NCI-H446 (cell line): ENCODE data around the gene EXOC6B.
A peak's percentile ranks its signal among the peaks of the same experiment; 100 is the strongest.

Experiments used
- DNase-seq, 2 experiments: peaks; one replicate each; lab custom pipeline; 2025; lab: John Stamatoyannopoulos, UW

Gene EXOC6B

DNA sequence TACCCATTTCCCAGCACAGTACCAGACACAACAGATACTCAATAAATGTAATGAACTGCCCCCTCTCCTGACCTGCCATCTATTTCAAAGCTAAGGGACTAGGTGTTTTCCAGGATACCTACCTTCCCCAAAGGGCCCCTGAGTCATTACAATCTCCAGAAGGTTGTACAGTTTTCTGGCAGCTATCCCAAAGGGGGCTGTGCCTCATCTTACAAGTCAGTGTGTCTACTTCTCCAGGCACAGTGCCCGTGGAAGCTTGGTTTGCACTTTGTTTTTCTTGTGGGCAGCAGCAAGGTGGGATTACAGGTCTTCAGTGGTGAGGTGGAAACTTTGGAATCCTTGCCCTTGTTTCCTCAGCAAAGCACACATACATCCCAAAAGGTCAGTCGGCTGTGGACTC lies 615.4 kb downstream of the EXOC6B start:
- no peak for DNase-seq

DNA sequence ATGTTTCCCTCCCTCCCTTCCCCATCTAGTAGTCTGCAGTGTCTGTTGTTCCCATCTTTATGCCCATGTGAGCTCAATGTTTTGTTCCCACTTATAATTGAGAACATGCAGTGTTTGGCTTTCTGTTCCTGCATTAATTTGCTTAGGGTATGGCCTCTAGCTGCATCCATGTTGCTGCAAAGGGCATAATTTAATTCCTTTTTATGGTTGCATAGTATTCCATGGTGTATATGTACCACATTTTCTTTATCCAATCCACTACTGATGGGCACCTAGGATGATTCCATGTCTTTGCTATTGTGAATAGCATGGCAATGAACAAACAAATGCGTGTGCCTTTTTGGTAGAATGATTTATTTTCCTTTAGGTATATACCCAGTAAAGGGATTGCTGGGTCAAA lies 617.6 kb downstream of the EXOC6B start:
- no peak for DNase-seq

DNA sequence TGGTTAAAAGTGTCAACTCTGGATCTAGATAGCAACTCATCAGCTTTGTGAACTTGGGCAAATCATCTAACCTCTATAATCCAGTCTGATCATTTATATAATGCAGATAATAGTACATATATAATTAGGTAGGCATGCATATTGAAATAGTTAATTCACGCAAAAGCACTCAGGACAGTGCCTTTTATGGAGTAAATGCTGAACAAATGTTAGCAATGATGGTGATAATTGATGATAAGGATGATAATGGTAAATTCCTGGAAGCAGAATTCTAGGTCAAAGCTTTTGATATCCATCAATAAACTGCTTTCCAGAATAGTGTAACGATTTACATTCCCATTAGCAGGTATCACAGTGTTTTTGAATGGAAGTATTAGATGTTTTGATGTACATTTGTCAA lies 618.5 kb downstream of the EXOC6B start:
- DNase-seq, result no peak

DNA sequence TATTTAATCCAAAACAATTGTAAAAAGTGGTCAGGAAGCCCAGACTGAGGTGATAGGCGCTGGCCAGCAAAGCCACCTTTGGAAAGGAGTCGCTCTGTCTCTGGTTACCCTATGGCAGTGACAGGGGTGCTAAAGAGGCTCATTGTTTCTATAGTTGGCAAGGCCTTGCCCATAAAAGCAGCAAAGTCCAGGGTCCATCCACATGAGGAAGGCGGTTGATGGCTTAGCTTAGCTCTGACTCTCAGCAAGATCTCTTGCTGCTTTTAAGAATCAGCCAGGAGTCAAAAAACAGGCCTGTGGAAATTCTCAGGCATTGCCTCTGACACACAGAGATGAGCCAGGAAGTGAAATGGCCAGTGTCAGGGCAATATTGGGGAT lies 620.3 kb downstream of the EXOC6B start:
- no peak for DNase-seq

DNA sequence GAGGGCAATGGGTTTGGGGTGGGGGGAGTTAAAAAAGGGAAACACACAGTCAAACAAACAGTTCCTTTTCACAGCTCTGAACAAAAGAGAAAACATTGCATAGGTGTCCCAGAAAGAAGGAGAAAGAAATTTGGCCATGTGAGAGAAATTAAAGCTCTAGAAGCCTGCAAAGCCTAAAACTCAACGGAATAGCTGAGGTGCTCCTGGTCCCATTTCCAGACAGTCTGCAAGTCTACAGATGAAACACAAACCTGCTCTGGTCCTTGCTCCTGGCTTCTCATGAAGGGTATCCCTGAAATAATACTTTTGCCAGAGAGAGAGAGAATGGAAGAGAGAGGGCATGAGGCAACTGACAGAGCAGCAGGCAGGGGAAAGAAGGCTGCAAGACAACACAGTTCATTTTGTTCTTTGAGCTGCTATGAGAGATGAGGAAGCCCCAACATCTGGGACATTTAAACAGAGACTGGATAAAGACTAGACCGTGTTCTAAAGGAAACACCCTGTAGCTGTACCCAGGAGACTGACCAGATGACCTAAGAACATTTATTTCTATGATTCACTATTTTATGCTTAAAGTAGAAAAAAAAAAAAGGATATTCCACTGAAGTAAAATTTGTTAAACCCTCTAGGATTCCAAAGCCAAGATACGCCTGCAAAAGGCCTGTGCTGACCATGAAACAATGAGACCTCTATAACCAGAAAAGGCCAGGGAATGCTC lies 620.9 kb downstream of the EXOC6B start:
- DNase-seq, result no peak

DNA sequence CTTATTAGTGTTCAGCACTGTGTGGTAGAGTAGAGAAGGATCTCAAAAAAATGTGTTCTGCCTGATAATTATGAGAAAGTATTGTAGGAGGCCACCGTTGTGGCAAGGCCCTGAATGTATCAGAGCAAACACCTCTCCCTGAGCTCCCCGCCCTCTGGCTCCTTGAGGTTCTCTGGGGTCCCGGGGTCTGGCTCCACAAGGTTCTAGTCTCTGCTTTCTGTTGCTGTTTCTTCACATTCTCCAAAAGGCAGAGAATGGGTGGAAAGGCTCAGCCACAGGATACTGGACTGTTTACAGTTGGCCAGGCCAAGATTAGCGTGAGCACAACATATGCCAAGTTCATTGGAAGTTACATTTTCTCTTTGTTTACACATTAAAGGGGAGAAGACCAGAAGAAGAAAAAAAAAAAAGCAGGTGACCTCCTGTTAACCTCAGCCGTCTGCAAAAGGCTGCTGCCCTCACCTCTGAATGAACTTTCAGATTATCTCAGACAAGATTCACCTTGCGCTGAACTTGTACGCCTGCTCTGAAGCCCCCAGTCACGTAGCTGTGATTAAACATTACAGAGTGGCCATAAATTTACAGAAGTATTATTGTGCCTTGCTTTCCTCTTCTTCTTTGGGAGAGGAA lies 621.6 kb downstream of the EXOC6B start:
- DNase-seq, result no peak

DNA sequence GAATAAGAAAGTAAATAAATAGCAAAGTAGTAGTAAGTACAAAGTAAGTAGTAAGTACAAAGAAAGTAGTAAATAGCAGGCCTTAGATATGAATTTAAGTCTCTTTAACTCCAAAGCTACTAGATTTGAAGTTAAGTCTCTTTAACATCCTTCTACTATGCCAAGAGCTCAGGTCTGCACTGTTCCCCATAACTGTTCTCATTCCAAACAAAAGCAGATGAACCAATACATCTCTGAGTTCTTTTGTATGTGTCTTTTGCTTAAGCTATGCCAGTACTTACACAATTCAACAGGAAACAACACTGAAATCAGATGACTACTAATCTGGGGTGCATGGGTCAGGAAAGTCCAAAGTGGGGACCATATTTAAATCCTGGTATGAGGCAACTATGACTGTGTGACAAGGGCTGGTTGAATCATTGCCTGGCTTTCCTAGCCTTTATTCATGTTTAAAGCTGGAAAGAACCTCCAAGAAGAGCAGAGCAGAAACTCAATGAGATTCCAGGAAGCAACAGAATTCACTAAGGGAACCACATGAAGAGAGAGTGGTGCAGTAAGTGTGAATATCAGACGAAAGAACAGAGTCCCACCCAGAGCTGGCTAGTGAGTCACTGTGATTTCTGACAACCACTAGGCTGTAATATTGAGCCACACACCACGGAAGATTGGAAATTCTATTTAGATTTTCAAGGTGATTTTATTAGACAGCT lies 627.1 kb downstream of the EXOC6B start:
- no peak for DNase-seq

DNA sequence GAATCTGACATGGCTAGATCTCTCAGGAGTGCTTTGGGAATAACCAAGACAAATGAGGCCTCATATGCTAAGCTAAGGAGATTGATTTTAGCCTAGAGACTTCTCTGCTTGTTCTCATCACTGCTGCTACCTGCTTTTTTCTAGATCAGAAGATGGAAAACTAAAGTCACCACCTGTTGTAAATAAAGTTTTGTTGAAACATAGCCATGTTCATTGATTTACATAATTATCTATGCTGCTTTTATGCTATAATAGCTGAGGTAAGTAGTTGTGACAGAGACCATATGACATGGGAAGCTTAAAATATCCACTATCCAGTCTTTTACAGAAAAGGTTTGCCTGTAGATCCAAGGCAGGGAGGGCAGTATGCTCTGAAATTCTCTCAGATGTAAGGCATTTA lies 632.1 kb downstream of the EXOC6B start:
- no peak for DNase-seq

DNA sequence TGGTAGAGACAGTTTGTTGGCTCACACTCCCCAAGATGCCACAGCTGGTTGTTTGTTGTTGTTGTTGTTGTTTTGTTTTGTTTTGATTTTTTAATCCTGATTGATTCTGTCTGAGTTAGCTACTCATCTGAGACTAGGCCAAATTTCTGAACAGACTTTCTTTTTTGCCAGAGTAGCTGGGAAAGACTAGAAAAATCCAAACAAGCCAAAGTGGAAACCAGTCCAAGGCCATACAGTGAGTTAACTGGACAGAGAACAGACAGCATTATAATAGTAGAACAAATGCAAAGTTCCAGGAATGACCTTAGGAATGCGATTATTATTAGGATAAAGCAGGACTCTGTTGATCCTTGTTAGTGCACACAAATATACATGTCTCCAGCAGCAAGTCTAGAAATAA lies 634.4 kb downstream of the EXOC6B start:
- no peak for DNase-seq

DNA sequence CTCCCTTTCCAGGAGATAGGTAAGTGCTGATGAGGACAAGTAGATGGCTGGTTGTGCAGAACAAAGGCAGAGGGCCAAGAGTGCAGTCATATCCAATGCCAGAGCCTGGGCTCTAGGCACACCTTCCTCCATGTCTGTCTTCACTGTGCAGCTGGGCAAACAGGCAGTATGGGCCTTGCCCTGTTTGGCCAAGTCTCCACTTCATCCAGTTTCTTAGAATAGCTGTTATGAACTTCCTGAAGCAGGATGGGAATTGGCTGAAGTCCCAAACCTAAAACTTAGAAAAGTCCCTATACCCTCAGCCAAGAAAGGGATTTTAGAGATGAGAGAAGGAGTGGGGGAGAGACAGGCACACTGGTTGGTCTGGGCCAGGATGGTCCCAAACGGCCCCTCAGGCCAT lies 640.6 kb downstream of the EXOC6B start:
- DNase-seq, result peak in 1 of 2 experiments; percentile 43

DNA sequence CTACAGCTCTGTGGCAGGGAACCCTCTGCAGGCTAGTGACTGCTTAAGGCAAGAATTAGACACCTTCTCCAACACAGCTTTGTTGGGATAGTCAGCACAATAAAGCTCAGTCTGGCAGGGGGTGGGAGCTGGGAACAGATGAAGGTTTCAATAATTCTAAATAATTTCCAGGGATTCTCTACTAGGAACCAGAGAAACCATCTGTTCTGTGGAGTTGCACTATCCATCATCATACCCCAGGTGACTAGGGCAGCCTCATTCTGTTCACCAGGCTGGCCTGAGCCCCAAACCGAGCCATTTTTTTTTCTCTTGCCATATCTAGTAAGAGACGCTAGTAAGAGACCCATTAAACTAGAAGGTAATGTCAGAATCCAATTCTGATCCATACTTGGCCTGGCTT lies 642.4 kb downstream of the EXOC6B start:
- DNase-seq, result peak in 1 of 2 experiments; percentile 51

DNA sequence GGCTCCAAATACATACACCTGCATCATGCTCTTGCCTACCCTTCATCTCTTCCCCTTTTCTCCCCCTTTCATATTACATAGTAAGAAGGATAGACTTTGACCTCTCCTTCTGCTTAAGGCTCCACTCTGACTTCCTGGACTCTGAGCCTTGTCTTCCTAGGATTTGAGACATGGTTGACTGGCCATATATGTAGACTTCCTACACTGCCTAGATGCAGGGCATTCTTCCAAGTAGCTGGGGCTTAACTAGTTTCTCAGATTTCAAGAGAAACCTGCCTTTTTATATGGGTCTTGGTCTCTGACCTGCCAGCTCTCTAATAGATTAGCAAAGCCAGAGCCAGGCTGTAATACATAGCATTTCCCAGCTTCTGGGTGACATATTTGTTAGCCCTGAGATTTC lies 642.8 kb downstream of the EXOC6B start:
- peak in 1 of 2 experiments; percentile 60 for DNase-seq

DNA sequence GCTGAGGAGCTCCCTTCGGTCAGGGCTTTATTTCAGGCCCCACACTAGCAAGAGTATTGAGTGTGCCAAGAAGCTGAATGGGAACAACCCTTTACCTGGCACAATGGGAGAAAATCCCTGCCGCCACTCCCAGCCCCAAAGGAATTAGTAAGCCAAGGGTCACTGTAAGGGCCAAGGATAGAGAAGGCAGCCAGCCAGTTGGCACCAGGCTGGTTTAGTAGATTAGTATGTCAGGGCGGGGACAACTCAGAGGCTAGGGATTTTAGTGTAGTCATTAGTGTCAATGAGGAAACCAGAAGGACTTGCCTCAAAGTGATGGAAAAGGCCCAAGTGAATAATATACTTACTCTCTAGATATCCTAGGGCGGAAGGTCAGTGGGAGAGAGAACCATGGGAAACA lies 643.3 kb downstream of the EXOC6B start:
- DNase-seq, result peak in 1 of 2 experiments; percentile 18

DNA sequence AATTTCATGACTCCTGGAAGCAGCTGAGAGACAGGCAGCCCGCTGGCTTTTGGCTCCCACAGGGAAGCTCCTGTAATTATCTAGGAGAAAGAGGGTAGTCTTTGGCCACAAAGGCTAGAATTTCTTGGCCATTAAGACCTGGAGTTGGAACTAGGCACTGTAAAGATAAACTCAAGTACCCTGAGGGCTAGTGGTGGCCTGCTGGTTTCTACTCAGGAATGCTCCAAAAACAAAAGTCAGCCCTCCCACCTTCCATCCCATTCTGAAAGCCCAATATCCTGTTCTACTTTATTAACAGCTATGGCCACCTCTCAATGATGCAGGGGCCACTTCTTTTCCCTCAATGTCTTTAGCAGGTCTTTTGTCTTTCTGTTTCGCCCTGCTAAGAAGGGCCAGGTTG lies 644.2 kb downstream of the EXOC6B start:
- DNase-seq, result peak in 1 of 2 experiments; percentile 3

DNA sequence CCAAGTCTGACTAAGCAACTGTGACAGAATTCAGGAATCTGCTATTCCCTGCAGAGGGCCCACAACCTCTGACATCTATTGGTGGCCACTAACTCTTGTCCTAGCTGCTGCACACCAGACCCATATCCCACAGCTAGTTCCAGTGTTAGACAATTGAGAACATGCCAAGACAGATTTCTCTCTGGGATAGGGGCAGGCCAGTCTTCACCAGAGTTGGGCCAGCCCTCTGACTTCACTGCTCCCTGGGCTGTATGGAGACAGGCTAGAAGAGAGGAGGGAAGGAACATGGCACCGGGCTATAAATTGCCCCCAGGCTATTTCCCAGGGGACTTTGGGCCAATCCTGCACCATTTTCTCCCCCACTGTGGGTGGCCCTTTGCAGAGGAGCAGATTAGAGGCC lies 645.5 kb downstream of the EXOC6B start:
- no peak for DNase-seq

DNA sequence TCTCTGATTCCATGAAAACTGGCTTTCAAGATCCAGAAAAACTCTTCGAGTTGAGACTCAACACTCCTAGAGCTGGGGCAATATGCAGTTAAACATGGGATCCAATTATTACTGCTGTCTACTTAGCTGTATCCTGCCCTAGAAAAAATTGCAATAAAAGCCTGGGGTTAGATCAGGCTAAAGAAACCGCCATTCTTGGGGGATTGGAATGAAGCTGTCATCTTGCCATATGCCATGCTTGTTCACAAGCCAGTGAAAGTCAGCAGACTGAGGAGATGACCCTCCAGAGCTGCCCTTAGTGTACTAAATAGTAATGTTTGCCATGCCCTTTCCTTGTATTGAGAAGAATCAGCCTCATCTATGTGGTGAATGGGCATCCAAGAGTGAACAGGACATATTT lies 647.3 kb downstream of the EXOC6B start:
- DNase-seq, result no peak

DNA sequence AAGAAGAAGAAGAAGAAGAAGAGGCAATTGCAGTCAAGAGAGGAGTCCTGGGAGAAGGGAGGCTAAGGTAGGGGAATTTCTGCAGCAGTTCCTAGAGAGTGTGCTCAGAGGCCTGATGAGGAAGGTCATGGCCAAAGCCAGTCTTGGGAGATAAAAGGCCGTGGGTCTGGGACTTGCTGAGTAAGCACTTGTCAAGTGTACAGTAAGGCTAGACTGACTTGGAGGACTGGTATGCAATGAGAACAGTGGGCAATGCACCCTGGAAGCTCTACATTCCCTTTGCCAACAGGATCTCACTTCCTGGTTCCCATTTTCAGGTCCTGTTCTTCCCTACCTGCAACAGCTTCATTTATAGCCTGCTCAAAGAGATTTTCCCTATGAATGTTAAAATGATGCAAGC lies 649.6 kb downstream of the EXOC6B start:
- no peak for DNase-seq

DNA sequence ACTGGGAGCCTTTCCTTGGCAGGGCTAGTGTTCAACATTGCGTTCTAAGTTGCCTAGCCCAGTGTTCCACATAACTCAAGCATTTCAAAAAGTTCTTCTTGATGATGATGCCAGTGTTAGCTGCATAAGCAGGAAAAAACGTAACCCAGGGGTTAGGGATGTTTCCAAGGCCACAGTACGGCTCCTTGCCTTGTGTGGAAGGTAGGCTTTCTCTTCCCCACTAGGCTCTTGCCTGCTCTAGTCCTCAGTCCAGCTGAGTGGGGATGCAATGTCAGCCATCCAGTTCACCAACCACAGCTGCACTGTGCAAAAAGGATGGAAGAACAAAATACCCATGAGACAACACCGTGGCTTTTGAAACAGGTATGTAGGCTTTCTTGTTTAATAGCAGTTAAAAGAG lies 650.2 kb downstream of the EXOC6B start:
- no peak for DNase-seq

DNA sequence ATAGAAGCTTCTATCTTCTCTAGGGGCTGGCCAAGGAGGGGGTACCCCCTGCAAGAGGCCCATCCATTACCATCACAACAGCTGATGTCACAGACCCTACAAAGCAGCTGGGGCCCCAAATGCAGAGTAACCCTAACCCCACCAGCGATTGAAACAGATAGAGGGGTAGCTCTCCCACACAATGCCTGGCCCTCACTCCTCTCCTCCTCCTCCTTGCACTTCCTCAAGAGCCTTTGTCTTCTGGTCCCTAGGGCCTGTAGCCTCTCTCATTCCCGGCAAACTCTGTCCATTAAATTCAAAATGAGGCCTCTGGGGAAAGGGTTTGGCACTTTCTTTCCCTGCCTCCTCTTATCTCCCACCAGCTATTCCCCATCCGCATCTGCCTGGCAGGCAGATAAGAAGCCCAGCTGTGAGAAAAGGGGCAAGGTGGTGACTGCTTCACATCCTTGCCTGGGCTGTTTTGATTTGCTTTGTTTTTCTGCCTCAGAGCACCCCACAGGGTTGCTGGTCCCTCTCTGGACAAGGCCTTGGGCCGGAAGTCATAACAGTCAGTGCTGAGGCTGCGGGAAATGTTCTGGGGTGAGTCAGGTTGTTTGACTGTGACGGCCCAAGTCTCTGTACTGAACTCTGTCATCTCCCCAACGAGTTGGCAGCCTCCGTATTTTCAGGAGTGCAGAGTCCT lies 652.1 kb downstream of the EXOC6B start:
- no peak for DNase-seq

DNA sequence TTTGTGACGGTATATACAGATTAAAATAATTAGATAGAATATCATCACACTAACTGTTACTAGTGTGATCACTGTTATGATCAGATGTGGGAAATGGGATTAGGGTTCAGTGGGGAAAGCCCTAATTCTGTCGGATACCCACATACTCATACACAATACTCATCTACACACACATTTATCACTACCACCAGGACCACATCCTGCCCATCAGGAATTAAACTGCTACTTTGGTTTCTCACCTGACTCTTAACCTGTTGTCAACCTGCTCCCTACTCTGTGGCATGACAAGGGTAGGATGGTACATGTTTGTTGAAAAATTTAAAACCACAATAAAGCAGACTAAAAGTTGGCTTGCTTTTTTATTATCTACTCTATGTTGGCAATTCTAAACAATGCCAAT lies 653.4 kb downstream of the EXOC6B start:
- DNase-seq, result no peak

DNA sequence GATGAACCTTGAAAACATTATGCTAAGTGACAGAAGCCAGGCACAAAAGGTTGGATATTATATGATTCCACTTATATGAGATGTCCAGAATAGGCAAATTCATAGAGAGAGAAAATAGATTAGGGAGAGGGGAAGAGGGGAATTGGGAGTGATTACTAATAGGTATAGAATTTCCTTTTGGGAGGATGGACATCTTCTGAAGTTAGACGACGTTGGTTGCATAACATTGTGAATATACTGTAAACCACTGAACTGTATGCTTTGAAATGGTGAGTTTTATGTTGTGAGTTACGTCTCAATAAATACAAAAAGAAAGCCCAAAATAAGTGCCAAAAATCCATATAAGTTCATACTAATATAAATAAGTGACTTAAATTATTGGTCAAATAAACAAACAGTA lies 659.6 kb downstream of the EXOC6B start:
- DNase-seq, result no peak

DNA sequence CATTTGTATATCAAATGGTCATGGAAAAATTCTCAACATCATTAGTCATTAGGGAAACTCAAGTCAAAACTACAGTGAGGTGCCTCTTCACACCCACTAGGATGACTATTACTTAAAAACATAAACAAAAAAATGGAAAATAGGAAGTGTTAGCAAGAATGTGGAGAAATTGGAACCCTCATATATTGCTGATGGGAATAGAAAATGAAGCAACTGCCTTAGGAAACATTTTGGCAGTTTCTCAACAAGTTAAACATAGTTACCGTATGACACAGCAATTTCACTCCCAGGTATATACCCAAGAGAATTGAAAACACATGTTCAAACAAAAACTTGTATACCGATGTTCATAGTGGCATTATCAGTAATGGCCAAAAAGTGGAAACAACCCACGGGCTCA lies 660.0 kb downstream of the EXOC6B start:
- DNase-seq, result no peak

DNA sequence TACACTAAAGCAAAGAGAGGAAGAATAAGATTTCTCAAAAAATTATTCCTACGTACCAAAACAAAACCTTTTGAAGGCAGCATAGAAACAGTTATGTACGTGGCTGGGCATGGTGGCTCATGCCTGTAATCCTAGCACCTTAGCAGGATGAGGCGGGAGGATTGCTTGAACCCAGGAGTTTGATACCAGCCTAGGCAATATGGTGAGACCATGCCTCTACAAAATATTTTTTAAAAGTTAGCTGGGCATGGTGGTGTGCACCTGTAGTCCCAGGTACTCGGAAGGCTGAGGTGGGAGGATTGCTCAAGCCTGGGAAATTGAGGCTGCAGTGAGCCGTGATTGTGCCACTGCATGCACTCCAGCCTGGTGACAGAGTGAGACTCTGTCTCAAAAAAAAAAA lies 663.3 kb downstream of the EXOC6B start:
- DNase-seq, result no peak
